Stomach (tissue), 9 donors: ENCODE data around the gene STAB1. TPM values are rescaled to one million over a fixed set of nuclear protein-coding genes. Genes with fewer than 3 reads are reported as not detected.

Experiments used
- DNase-seq, 2 donors: peaks; one replicate each; pipeline versions ENCODE4 v3.0.0 to v3.0.0-alpha.2; 2013 to 2019
- H3K27ac ChIP-seq, 5 donors: fragments of 200-600 bp in 4 of 5; sonication (generic) in 4 of 5; one replicate each; pipeline ENCODE4 v1.5.1; 2013 to 2019; ENCODE audit warnings: mild to moderate bottlenecking in 1 of 5, moderate library complexity in 1 of 5
- H3K27me3 ChIP-seq, 3 donors: fragments of 200-600 bp; sonication (generic); one replicate each; pipeline ENCODE4 v1.5.1; 2017 to 2019; ENCODE audit warnings: mixed run types in 1 of 3
- H3K36me3 ChIP-seq, 4 donors: fragments of 200-600 bp; sonication (generic); 1 replicate in 3 of 4; 2 replicates in 1 of 4; pipeline ENCODE4 v1.5.1; 2016 to 2019
- H3K4me1 ChIP-seq, 4 donors: fragments of 200-600 bp; sonication (generic); one replicate each; pipeline ENCODE4 v1.5.1; 2016 to 2019
- H3K4me3 ChIP-seq, 4 donors: fragments of 200-600 bp; sonication (generic) in 3 of 4; one replicate each; pipeline ENCODE4 v1.5.1; 2016 to 2019; ENCODE audit warnings: mild to moderate bottlenecking in 1 of 4
- H3K9me3 ChIP-seq, 4 donors: fragments of 200-600 bp; sonication (generic); one replicate each; pipeline ENCODE4 v1.5.1; 2016 to 2019
- CTCF ChIP-seq, 7 experiments: fragments of 450-650 bp in 4 of 7; fragments of 200-600 bp in 3 of 7; sonication (generic) in 3 of 7; IDR thresholded peaks; one replicate each; pipeline ENCODE4 v1.5.1; 2016 to 2019; ENCODE audit warnings: antibody characterized with exemption in 7 of 7, control low read depth in 2 of 7, mild to moderate bottlenecking in 1 of 7
- EP300 ChIP-seq: sonication (generic); formaldehyde crosslinking; IDR thresholded peaks from one replicate; pipeline ENCODE4 v1.6.1; 2017; ENCODE audit warnings: antibody characterized with exemption
- POLR2A ChIP-seq, 4 donors: fragments of 450-650 bp; IDR thresholded peaks; one replicate each; pipeline ENCODE4 v1.6.1; 2016; ENCODE audit warnings: antibody characterized with exemption in 4 of 4, control low read depth in 2 of 4, mild to moderate bottlenecking in 1 of 4, moderate library complexity in 1 of 4
- POLR2AphosphoS5 ChIP-seq, 3 donors: sonication (generic); formaldehyde crosslinking; IDR thresholded peaks; one replicate each; pipeline ENCODE4 v1.6.1; 2016; ENCODE audit warnings: antibody characterized with exemption in 3 of 3
- WGBS, 5 donors: extraction: QIAGEN DNeasy Blood & Tissue Kit in 3 of 5; methylation state at CpG; one replicate each; pipeline versions ENCODE4 v1.1.5 to v1.1.7; 2013 to 2018; 5-methylcytosine and 5-hydroxymethylcytosine counted together
- intact Hi-C: fragments of 100-400 bp; cut with DNase I; formaldehyde crosslinking; loops from one replicate; pipeline ENCODE4 v1.15.1; 2023; ENCODE audit warnings: low total_unique reads
- polyA plus RNA-seq, 3 donors: library from polyadenylated mRNA; stranded (reverse); fragments of 200-250 nt; gene quantifications; one replicate each; pipeline ENCODE4 v1.2.3, GENCODE V29; 2013
- total RNA-seq, 5 donors: library from RNA; depleted of rRNA; stranded (reverse); fragments of >200 nt; gene quantifications; one replicate each; pipeline versions ENCODE4 v1.1.0 to v1.2.3, GENCODE V29; 2014 to 2016
- donor health status: healthy with polysubstance abuse.
- donor health status: Bipolar disorder and iron deficiency.
- donor health status: healthy.

The STAB1 gene
- total and polyA plus RNA-seq, 8 donors: 33.7 to 295 (median 62.8) TPM

DNA sequence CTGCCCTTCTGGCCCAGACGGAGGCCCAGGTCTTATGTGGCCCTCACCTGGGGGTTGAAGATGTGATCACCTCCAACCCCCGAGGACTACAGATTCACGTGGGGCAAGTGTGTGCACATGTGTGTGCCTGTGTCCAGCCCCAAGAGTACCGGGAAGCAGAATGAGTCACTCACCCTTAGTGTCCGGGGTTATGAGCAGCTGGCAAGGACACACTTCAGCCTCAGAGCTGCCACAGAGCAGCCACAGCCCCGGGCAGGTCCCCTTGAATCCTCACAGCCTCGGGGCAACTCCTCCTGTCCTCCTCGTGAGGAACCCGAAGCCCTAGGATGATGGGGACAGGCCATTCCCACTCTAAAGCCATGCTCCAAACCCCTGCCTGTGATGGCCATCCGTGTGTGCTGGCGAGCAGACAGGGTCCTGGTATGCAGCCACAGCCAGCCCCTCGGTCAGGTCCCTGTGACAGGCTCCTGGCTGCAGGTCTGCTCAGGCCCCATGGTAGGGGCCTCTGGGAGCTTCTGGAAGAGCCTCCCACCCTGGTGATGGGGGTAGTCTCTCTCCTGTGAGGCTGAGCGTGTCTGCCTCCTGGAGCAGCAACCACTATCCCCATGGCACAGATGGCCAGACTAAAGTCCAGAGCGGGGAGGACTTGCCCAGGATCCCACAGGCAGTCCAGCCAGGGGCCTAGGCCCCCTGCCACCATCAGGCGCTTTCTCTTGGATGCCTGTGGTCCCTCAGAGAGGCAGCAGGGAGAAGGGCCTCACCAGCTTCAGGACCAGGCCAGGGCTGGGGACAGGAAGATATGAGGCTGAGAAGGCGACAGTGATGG lies 852 bp downstream of the STAB1 start:
- Histone ChIP-seq H3K4me3 (peak overlapping the region; percentile 21 to 38 (median 32)), H3K27me3 (no peaks in the 10 kb centered on the region), H3K27ac (peak overlapping the region in 4 of 5 donors; percentile 54 to 79 (median 72)), H3K36me3 (peaks cover 24 to 31% (median 28%) of the 10 kb centered on the region in 4 donors), H3K4me1 (peaks cover 0 to 73% (median 17%) of the 10 kb centered on the region in 4 donors), H3K9me3 (no peaks in the 10 kb centered on the region)
- WGBS, 5 donors: 61 to 73% (median 66%) methylated on average over 10 to 16 of the region's 16 CpGs
- TF ChIP-seq CTCF (IDR thresholded peaks at IDR 0.05): no peak
- peak in 1 of 3 donors; percentile 43 for TF ChIP-seq POLR2AphosphoS5 (IDR thresholded peaks at IDR 0.05)
- DNase-seq: no peak
- intact Hi-C loops: no loop called here

GRCh38 chr3:52498137-52499054 lies 3.3 kb downstream of the STAB1 start:
- DNase-seq: peak in 1 of 2 donors; percentile 48
- peak overlapping the region in 2 of 5 donors; percentile 32 to 64 for H3K27ac ChIP-seq
- peaks cover 0 to 53% (median 15%) of the 10 kb centered on the region in 4 donors for H3K4me1 ChIP-seq
- no peaks in the 10 kb centered on the region for H3K9me3 ChIP-seq
- H3K4me3 ChIP-seq: no peak overlapping the region
- intact Hi-C loops: no loop called here
- TF ChIP-seq EP300: no peak
- TF ChIP-seq CTCF (IDR thresholded peaks at IDR 0.05): no peak
- TF ChIP-seq POLR2A (IDR thresholded peaks at IDR 0.05): no peak
- TF ChIP-seq POLR2AphosphoS5 (IDR thresholded peaks at IDR 0.05): no peak
- WGBS, 5 donors: 61 to 77% (median 69%) methylated on average over 21 to 24 of the region's 24 CpGs
- H3K36me3 ChIP-seq: peaks cover under 1 to 7% (median 5%) of the 10 kb centered on the region in 4 donors
- H3K27me3 ChIP-seq: no peaks in the 10 kb centered on the region

DNA sequence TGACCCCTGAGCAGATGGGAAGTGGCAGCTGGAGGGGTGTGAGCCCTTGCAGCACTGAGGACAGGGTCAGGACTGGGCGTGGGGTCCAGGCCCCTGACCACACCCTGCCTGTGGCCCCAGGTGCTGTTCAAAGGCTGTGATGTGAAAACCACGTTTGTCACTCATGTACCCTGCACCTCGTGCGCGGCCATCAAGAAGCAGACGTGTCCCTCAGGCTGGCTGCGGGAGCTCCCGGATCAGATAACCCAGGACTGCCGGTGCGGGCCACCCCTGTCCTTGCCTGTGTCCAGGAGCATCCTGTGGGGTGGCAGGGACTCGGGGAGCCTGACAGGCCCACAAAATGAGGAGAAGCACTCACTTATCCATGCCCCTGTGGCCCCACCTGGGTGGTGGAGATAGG lies 5.9 kb downstream of the STAB1 start:
- H3K4me3 ChIP-seq: no peak overlapping the region
- no peak for TF ChIP-seq EP300
- TF ChIP-seq POLR2A (IDR thresholded peaks at IDR 0.05): no peak
- TF ChIP-seq CTCF (IDR thresholded peaks at IDR 0.05): no peak
- no peak for TF ChIP-seq POLR2AphosphoS5 (IDR thresholded peaks at IDR 0.05)
- DNase-seq: no peak
- no peaks in the 10 kb centered on the region for H3K9me3 ChIP-seq
- H3K36me3 ChIP-seq: peaks cover 0 to 17% (median 0%) of the 10 kb centered on the region in 4 donors
- no peak overlapping the region for H3K27ac ChIP-seq
- peaks cover 0 to 26% (median 3%) of the 10 kb centered on the region in 4 donors for H3K4me1 ChIP-seq
- WGBS, 5 donors: 60 to 80% (median 69%) methylated on average over 5 to 11 of the region's 11 CpGs
- intact Hi-C loops: no loop called here
- H3K27me3 ChIP-seq: no peaks in the 10 kb centered on the region

- H3K27ac ChIP-seq: no peak overlapping the region
- 84 to 90% (median 86%) methylated on average over 11 of the region's 11 CpGs for WGBS, 5 donors
- TF ChIP-seq CTCF (IDR thresholded peaks at IDR 0.05) (no peak), POLR2AphosphoS5 (IDR thresholded peaks at IDR 0.05) (no peak), POLR2A (IDR thresholded peaks at IDR 0.05) (no peak), EP300 (no peak)
Measured at GRCh38 chr3:52502001-52502400, 6.9 kb downstream of the STAB1 start.

More at GRCh38 chr3:52502001-52502400, 6.9 kb downstream of the STAB1 start:
- DNase-seq: no peak
- Histone ChIP-seq H3K9me3 (no peaks in the 10 kb centered on the region), H3K4me1 (peaks cover 0 to 20% (median 3%) of the 10 kb centered on the region in 4 donors), H3K27me3 (no peaks in the 10 kb centered on the region), H3K4me3 (no peak overlapping the region), H3K36me3 (peaks cover 0 to 24% (median 2%) of the 10 kb centered on the region in 4 donors)
- intact Hi-C loops: no loop called here
